H4 (cell line): ENCODE measurements around the gene OSBPL3. TPM values are rescaled to one million over a fixed set of nuclear protein-coding genes. Genes with fewer than 3 reads are reported as not detected.
"Not testable (repeated sequence)": the region's sequence is repeated elsewhere in the genome, so short reads cannot be mapped to it uniquely, and the experiment has no call there.

Source experiments
- DNase-seq: peaks from one replicate; pipeline ENCODE4 v3.0.0-alpha.2; 2015; ENCODE audit warnings: low spot score
- total RNA-seq: library from RNA; depleted of rRNA; stranded (reverse); fragments of >200 nt; shearing (Covaris generic); gene quantifications from 2 replicates; pipeline ENCODE4 v1.2.3, GENCODE V29; 2014

OSBPL3 gene
- total RNA-seq, 1 experiment from 2014 or later = 13.0 TPM

DNA sequence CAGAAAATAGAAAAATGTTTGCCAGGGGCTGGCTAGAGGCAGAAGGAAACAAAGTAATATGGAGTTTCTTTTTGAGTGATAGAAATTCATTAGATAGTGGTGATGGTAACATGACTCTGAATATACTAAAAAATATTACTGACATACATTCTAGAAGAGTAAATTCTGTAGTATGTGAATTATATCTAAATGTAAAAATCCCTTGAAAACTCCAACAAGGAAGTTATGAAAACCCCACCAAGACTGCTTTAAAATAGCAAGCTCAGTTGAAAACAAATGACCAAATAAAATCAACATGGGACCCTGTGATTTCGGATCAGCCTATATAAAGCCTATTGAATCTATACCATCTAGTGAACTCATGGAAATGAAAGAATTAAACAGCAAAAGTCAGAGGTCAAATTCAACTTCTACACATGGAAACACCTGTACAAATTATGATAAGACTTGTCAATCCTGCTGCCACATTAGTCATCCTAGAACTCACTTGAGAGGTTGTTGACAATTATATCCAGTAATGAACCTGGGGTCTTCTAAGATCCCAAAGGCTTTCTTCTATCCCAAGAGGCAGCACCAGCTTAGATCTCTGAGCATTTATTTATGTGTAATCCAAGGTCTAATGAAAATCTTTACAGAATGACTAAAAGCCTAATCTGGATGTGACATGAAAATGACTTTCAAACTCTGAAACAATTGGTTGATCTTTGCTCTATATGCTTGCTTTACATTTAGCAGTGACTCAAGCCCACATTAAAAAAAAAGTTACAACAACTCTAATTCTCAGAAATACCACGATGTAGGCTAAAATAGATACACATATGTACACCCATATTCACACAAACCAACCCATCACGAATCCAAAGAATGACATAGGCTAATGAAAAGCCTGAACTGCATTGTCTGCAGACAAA lies 59.3 kb downstream of the OSBPL3 start:
- no peak for DNase-seq

DNA sequence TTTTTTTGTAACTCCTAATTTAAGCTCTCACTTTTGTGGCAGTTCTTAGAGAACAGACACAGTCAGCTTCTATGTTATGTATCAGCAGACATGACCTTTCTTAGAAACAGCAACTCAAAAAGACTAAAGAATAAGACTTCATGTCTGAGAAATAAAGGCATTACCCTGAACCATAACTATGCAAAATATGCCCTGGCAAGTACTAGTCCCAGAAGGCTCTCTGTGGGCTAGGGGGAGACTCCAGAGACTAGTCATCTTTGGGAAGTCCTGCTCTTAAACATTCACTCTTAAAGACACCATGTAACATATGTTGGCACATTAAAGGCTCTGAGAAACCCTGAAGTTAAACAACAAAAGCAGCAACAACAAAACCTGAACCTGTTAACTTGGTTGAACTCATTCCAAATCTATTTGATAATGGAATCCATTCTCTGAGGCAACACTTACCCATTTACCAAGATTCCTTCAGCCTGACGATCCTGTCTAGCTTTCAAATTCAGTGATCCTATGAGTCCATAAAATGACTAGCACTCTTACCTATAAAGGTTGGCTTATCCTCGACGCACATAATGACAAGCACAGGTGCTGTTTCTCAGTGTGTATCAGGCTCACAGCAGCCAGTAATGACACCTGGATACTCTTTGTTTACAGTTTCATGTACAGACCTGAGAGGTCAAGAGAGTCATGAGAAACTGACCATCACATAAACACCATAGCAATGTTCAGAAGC lies 62.3 kb downstream of the OSBPL3 start:
- DNase-seq = no peak

DNA sequence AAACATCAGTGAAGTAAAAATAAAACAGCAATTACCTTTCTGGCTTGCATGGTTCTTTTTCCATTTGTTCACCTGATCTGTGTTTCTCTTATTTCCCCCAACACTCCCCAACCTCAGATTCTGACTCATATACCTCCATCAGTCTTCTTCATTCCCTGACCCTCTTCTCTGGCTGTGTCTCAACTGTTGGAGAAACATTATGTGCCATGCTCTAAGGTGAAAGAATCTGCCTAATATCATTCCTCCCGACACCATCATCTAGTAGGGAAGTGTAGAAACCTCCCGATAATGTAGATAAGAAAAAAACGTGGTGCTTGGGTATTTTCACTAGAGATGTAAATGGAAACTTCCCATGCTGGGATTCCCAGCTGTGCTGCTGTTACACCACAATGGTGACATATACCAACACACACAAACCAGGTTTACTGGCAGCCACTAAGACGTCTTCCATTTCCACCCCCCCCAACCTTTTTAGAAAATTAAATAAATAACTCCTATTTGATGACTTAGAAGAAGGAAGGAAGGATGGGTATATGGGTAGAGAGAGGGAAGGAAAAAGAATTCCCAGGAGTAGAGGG lies 63.4 kb downstream of the OSBPL3 start:
- no peak for DNase-seq

DNA sequence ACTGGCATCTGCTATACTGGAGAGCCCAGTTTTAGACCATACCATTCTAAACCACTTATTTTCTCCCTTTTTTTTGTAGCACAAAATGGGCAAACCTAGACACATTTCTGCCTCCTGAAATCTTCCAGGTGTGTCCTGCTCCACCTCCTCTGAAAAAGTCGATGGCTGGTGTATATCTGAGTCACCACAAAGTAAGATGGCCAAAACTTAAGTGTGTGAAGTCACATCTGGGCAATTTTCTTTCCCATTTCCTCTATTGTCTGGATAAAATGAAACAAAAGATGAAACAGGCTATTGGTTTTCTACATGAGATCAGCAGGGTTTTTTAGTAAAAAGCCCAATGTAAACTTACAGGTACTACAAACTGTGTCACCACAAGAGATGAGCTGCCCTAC lies 65.5 kb downstream of the OSBPL3 start:
- no peak for DNase-seq

DNA sequence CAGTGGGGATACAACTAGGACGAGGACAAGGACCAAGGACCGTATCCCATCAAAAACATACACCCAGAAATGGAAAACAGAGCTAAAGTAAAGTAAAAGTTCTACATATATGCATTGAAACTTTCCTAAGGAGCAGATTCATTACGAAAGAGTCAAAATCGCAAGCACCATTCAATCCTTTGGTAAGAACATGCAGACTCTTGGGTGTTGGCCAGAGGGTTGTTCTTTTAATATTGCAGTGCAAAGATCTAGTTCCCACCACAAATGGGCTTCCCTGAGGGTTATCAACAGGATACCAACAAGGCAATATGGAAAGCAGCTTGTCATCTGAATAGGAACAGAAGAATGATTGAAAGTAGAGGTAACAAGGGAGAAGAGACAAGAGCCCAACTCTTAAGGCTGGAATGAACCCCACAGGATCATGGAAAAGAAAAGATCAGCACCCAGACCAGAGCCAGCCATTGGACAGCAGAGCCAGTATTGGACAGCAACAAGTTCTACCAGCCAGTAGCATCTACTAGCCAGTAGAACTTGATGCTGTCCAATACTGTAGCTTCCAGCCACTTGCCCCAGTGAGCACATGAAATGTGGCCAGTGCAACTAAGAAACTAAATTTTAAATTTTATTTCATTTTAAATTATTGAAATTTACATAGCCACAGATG lies 66.0 kb downstream of the OSBPL3 start:
- no peak for DNase-seq

DNA sequence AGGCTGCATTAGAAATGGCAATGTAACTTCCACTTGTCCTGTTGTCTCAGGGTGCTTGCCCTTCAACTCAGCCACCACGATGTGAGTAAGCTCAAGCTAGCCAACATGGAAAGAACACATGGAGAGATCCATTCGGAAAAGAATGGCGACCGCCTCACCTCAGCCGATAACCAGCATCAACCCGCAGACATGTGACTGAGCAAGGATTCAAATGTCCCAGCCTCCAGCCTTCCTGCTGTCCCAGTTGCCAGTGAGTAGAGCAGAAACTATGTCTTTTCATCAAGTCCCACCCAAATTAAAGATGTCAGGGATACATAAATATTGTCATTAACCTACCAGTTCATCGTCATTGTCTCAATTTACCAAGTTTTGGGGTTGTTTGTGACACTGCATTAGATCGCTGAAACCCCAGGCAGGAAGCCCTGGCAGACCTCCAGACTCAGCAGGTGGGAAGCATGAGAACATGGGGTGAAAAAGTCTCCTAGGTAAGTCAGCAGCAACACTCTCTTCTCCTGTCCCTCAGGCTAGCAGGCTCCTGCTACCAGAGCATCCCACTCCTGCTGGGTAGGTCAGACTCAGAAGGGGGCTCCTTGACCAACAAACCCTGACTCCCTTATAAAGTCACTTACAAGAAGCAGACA lies 67.0 kb downstream of the OSBPL3 start:
- DNase-seq = no peak

DNA sequence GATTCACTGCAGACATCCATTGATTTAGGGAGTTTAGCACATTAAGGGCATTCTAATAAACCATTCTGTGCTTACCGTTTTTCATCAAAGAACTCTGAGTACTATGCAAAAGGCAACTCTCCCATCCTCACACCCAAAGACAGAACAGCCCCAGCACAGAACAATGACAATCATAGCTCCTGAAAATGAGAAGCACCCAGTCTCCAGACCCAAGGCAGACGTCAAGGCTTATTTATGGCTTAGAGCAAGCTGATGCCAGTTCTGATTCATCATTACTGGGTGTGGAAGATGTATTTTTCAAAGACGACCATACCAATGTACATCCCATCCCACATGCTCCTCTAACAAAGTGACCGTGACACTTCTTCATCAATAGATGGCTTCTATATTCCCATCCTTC lies 67.6 kb downstream of the OSBPL3 start:
- DNase-seq = no peak

DNA sequence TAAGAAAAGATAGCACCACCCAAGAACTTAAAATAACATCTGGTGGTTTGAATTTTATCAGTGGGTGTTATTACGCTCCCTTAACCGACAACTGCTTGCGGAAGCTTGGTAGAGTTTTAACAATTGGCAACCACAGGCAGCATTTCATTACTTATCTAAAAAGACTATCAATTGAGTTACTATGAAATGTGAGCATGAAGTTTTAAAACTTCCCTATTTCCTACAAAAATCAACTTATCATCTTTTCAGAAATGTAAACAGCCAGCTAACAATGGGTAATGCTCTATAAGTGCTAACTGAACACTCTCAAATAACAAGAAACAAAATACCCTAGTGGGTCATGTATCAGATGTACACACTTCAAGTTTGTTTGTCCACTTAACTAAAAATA lies 68.8 kb downstream of the OSBPL3 start:
- peak; percentile 51 for DNase-seq

DNA sequence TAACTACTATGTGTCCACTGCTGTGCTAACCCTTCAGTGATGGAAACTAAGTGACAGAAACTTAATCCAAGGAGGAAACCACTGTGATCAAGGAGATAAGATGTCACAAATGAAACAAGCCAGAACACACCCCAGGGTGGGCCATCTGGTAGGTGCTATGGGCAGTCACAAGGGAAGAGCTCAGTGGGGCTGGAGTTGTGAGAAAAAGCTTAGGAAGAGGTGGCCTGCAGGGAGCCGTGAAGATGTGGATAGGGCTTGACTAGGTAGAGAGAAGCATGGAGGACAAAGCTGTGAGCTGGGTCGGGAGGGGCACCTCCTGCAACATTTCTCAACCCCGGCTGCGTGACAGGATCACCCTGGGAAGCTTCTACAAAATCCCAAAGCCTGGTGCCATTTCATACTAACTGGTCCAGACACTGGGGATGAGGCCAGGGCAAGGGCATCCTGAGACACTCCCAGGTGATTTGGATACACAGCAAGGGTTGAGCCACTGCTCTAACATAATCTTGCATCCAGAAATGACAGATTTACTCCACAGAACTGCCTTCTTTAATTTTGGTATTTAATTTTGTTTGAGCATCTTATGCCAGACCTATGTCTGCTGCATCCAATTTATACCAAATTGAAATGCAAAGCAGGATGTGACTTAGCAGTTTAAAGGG lies 69.3 kb downstream of the OSBPL3 start:
- no peak for DNase-seq

DNA sequence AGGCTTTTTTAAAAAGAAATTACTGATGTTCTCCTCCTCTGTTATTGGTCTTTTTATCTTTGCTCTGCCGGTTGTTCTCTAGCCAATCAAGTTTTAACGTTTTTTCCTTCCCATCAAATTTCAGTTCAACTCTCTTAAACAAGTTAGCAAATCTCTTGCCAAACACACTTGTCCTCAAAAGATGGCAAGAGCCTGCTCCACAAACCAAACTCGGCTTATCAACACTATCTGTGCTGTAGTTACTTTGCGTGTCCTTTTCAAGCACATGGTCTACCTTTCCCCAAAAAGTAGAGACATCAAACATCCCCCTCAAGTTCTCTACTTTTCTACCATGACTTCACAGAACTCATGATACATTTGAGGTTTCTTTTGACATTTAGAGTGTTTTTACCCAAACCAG lies 71.3 kb downstream of the OSBPL3 start:
- DNase-seq = no peak

DNA sequence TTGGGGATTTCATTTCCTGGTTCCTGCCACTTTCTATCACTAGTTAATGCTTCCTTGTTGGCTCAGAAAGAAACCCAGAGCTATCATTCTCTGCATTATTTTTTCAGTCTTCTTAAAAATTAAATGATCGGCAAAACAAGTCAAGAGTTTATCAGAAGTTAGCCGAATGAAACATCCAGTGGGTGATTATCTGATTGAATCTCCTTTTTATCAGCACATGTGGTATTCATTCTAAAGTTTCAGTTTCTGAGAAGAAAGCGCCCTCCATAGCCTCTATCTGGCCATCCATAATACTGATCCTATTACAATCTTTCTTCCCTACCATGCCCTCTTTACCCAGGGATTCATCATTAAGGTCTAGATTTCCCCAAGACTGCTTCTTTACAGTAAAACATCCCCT lies 71.8 kb downstream of the OSBPL3 start:
- DNase-seq = no peak

DNA sequence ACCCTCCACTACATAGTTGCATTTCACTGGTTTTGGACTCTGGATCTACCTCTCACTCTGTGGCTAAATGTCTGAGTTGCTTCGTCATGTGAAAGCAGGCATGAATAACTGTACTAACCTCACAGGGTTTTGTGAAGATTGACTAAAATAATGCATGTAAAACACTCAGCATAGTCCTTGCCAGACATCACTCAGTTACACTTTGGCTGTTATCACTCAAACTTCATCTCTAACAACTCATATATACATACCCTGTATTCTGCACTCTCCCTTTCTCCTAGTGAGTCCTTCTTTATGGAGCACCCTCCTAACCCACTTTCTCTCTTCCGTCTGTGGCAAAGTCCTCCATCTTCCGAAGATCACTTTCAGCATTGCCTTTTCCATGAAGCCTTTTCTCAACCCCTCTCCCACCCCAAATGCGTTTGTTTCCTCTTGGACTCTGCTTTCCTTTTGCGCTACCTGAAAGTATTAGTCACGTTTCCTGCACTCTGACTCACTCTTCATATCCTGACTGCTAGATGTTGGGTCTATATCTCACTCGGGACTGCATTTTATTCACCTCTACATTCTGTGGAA lies 72.6 kb downstream of the OSBPL3 start:
- DNase-seq = peak; percentile 81

DNA sequence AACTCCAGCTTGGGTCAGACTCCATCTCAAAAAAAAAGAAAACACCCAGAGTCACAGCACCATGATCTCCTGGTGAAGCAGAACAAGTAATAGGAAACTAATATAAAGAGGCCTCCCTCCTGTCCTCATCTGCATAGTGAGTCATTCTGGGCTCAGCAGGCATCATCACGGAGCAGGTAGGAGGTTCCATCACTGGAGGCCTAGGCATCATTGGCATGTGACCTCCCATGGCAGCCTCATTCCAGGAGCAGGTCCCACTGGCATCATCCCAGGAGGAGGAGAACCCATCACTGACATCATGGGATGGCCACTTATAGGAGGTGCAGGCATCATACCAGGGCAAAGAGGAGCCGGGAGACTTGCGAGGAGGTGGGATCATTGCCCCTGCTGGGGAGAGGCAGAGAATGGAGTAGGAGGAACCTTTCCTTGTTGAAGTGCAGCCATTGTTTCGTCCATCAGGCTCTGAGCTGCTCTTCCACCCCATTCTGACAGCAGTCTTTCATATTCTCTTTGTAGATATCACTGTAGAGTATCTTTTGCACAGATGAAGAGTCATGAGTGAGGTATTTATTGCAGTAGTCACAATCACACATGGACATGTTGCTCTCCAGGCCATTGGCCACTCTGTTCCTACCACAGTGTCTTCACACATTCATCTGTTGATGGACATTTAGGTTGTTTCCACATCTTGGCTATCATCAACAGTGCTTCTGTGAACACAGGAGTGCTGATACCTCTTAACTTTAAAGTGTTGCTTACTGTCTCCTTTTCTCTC lies 73.8 kb downstream of the OSBPL3 start:
- no peak for DNase-seq

DNA sequence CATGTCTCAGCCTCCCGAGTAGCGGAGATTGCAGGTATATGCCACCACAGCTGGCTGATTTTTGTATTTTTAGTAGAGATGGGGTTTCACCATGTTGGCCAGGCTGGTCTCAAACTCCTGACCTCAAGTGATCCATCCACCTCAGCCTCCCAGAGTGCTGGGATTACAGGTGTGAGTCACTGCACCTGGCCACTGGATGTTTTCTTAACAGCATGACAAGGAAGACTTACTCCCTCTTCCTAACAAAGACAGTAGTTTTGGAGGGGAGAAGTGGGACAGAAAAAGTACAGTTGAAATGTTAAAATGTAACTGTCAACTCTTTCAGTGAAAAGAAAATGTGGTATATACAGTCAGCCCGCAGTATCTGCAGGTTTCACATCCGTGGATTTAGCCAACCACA lies 76.0 kb downstream of the OSBPL3 start:
- DNase-seq = not testable (repeated sequence)

DNA sequence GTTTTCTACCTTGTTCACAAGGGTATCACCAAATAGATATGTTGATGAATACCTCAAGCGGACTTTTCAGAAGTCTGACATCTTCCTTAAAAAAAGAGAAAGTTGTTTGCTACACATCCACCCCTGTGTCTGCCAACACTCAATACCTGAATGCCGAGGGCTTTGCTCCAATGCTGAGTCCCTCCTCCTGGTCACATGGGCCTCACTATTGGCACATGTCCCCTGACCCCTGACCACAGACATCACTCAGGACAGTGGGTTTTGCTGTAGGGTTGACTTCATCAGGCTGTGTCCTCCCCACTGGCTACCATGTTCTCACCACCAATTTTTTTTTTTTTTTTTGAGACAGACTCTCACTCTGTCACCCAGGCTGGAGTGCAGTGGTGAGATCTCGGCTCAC lies 76.4 kb downstream of the OSBPL3 start:
- DNase-seq = no peak

DNA sequence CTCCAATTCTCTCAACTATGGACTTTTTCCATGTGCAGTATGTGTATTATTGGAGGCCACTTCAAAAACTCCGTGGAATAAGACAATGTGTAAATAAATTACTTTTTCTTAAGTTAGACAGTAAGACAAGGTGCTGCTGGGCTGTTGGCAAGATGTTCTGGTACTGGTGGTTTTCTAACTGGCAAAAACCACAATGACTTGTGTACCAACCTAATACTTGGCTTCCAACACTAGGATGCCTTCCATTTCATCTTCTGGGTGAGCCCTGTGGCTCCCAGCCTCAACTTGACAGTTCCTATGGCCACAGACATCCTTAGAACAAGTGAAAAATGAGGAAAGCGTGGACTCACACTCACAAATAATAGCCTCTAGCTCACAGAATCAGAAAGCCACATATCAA lies 77.0 kb downstream of the OSBPL3 start:
- DNase-seq = no peak

DNA sequence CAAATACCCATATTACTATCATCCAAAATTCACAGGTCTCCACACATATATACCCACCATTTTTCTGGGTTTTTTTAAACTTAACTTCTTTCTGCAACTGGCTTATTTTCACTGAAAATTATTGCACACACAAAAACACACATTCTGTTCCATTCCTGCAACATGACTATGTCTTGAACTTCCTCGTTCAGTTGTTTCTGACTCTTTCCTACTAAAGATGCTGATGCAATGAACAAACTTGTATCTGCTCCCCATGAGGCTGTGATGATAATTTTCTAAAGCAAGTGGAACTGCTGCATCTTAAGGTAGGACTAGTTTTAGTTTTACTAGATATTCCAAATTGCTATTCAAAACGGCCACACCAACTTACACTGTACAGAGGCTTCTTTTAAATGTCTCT lies 77.7 kb downstream of the OSBPL3 start:
- DNase-seq = no peak

DNA sequence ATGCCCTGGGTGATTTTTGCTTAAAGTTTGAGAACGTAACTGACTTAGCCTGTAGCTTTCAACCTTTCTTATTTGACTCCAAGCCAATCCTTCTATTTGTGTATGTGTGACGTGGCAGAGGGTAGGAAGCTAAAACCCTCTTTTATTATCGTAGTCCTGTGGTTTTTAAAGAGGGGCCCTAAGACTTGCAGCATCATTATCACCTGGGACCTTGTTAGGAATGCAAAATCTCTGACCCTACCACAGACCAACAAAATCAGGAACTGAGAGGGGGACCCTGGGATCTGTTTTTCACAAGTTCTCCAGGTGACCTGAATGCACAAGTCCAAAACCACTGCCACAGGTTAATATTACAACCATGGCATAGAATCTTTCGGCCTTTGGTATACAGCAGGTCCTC lies 80.1 kb downstream of the OSBPL3 start:
- no peak for DNase-seq

DNA sequence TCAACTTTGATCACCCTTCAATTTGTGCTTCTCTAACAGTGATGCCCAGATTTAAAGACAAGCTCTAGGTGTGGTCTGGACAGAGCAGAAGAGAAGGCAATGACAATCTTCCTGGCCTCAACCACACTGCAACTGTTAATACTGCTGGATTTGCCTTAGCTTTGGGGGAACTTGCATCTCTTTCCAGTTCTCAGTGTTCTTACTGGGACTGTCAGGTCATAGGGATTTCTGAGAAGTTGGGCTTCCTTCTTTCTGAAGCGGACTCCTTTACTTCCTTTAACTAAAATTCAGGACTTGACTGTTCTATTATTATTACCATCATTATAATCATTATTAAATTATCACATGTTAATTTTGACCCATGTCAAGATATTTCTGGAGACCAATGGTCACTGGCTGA lies 80.8 kb downstream of the OSBPL3 start:
- DNase-seq = no peak

DNA sequence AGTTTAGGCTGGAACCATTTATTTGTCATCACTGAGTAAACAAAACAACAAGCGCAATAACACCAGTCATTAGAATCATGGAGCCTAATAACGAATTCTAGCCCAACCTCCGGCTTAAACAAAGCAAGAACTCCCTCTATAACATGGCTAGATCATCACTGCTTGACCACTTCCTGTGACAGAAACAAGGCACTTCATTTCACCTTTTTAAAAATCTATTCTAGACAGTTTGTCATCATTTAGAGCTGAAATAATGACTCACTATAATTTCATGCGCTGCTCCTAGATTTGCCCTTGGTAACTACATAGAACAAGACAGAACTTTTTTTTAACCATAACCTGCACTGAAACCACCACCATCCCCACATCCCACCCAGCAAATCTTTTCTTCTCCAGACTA lies 81.3 kb downstream of the OSBPL3 start:
- peak; percentile 55 for DNase-seq
